HG03354 (cell line): ENCODE data around the gene DOCK3.
"Not testable (repeated sequence)": the region's sequence is repeated elsewhere in the genome, so short reads cannot be mapped to it uniquely, and the experiment has no call there.

Experiments used
- ATAC-seq: cut with Tn5 transposase; IDR thresholded peaks from one replicate; pipeline ENCODE4 v1.9.1; 2021; ENCODE audit warnings: mild to moderate bottlenecking; ENCODE audit not compliant: unreplicated experiment, poor library complexity, severe bottlenecking

The DOCK3 gene

DNA sequence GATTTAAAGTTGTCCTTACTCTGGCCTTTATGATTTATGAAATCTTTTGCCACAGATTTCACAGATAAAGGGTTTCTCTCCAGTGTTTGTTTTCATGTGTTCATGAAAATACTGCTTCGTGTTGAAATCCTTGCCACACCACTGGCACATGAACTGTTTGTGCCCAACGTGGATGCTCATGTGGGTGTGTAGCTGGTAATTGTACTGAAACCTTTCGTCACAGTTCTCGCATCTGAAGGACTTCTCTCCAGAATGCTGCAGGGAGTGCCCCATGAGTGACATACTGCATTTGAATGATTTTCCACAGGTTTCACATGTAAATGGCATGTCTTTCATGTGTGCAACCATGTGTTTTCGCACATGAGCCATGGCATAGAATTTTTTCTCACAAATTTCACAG, 111.9 kb downstream of the DOCK3 start:
- ATAC-seq = no peak

DNA sequence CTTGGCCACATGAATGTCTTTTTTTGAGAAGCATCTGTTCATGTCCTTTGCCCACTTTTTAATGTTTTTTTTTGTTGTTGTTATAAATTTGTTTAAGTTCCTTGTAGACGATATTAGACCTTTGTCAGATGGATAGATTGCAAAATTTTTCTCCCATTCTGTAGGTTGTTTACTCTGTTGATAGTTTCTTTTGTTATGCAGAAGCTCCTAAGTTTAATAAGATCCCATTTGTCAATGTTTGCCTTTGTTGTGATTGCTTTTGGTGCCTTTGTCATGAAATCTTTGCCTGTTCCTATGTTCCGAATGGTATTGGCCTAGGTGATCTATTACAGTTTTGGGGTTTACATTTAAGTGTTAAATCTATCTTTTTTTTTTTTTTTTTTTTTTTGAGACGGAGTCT, 116.2 kb downstream of the DOCK3 start:
- not testable (repeated sequence) for ATAC-seq

DNA sequence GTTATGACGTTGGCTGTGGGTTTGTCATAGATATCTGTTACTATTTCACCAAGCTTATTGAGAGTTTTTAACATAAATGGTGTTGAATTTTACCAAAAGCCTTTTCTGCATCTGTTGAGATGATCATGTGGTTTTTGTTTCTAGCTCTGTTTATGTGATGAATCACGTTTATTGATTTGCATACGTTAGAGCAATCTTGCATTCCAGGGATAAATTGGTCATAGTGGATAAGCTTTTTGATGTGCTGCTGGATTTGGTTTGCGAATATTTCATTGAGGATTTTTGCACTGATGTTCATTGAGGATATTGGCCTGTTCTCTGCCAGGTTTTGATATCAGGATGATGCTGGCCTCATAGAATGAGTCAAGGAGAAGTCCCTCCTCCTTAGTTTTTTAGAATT, 117.8 kb downstream of the DOCK3 start:
- ATAC-seq = no peak

DNA sequence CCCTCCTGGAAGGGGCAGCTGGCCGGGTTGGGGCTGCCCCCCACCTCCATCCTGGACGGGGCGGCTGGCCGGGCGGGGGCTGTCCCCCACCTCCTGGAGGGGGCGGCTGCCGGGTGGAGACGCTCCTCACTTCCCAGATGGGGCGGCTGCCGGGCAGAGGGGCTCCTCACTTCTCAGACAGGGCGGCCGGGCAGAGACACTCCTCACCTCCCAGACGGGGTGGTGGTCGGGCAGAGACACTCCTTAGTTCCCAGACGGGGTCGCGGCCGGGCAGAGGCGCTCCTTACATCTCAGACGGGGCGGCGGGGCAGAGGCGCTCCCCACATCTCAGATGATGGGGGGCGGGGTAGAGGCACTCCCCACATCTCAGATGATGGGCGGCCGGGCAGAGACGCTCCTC, 129.1 kb downstream of the DOCK3 start:
- not testable (repeated sequence) for ATAC-seq

DNA sequence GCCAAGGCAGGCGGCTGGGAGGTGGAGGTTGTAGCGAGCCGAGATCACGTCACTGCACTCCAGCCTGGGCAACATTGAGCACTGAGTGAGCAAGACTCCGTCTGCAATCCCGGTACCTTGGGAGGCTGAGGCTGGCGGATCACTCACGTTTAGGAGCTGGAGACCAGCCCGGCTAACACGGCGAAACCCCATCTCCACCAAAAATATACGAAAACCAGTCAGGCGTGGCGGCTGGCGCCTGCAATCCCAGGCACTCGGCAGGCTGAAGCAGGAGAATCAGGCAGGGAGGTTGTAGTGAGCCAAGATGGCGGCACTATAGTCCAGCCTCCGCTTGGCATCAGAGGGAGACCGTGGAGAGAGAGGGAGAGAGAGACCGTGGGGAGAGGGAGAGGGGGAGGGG, 129.6 kb downstream of the DOCK3 start:
- ATAC-seq = not testable (repeated sequence)

DNA sequence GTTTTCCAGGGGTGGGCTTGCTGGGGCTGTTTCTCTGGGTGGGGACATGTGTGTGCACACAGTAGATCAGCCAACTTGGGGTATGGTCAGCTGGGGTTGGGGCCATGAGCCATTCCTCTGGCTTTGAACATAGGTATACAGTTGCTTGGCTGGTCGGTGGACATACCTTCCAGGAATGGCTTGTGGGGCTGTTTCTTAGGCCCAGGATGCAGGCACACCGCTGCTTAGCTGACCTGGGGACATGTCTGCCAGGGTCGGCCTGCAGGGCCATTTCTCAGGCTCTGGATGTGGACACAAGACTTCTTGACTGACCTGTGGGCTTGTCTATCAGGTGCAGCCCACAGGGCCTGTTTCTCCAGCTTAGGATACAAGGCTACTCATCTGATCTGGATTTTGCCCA, 130.6 kb downstream of the DOCK3 start:
- no peak for ATAC-seq

DNA sequence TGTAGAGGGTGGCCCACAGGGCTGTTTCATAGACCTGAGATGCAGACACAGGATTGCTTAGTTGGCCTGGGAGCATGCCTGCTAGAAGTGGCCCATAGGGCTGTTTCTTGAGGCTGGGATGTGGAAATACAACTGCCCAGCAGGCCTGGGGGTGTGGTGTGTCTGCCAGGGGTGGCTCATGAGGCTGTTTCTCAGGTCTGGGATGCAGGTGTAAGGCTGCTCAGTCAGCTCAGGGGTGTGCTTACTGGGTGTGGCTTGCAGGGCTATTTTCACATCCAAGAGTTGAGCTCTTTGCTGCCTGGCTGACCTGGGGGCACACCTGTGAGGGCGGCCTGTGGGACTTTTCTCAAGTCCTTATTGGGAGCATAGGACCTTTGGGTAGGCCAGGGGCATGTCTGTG, 131.3 kb downstream of the DOCK3 start:
- ATAC-seq = no peak

DNA sequence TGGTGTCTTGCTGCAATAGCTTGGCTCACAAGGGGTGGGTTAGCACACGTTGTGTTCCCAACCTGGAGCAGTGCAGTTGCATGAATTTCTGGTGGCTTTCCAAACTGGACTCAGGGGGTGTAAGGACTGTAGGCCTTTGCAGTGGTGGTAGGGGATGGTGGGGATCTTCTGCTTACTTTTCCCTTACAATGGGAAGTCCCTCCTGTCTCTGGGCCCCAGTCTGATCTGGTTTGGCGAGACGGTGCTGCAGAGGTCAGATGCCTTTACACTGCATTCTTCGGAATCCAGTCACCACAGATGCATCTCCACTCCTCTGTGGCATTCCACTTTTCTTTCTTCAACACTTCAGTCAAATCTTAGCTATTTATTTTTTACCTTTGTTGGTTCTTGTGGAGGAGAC, 132.1 kb downstream of the DOCK3 start:
- no peak for ATAC-seq

DNA sequence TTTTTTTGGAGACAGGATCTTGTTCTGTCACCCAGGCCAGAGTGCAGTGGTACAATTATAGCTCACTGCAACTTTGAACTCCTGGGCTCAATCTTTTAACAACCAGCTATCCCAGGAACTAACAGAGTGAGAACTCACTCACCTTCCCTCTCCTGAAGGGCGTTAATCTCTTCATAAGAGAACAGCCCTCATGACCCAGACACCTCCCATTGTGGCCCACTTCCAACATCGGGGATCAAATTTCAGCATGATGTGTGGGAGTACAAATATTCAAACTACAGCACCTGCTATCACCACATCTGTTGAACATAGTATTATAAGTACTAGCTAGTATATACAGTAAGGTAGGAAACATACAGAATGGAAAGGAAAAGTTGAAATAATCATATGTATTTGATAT, 132.5 kb downstream of the DOCK3 start:
- no peak for ATAC-seq

DNA sequence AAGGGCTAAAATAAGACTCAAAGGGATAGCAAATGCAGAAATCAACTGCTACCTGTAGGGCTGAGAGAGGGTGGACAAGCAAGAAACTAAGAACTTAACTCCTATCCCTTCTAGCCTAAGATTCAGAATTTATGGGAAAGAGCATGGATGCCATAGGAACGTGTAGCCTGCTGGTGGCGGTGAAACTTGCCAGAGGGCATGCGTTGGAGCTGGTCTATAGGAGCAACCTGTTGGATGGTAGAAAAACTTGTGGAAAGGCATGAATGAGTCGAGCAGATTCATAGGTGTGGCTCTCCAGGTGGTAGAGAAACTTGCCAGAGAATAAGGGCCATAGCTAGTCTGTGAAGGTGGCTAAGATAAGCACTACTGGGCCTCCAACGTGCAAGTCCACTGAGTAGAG, 137.2 kb downstream of the DOCK3 start:
- no peak for ATAC-seq

DNA sequence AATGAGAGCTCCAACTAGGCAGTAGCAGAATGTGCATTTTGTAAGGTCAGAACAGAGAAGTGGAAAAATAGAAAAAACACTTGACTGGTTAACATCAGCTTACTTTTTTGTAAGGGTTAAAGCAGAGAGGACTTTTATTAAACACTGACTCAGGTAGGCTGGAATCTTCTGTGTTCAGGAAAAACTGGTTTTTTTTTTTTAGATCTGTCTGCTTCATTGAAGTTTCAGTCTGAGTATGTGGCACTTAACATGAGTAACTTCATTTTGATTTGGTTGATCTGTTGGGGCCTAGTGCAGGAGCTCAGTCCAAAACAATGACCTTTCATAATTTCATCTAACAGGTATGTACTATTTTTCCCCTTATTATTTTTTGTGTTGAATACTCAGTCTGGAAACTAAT, 141.1 kb downstream of the DOCK3 start:
- no peak for ATAC-seq

DNA sequence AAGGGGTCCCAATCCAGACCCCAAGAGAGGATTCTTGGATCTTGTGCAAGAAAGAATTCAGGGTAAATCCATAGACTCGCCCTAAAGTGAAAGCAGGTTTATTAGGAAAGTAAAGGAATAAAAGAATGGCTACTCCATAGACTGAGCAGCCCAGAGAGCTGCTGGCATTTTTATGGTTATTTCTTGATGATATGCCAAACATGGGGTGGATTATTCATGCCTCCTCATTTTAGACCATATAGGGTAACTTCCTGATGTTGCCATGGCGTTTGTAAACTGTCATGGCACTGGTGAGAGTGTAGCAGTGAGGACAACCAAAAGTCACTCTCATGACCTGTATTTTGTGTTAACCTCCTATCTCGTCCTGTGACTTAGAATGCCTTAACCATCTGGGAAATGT, 142.2 kb downstream of the DOCK3 start:
- ATAC-seq = no peak

DNA sequence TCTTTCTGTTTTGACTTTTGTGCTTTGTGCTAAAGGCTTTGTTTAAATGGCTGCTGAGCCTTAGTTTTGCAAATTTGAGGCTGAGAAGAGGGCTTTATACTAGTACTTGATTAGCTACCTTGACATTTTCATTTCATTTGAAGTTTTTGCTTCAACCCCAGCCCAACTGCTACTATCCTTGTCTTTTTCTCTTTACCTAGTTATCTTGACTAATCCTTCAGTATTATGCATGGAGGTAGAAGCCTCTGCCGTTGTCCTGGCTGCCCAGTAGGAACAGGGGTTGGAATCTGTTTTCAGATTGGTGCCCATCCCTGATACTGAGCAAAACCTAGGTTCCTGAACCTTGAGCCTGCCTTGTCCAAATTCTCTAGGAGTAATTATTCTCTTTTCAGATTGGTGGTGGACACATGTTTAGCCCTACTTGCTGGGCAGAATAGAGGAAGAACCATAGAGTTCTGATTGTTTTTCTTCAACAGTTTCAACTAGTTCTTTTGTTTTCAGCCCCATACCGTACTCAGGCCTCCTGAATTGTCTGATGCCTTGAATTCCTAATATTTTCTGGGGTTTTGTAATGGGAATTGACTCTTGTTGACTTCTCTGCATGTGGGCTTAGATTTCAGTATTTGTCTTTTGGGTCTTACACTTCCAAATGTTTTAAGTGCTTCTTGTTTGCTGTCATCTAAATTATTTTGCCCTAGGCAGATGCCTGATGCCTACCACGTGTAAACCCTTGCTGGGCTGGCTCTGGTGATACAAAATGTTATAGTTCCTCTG, 143.2 kb downstream of the DOCK3 start:
- no peak for ATAC-seq

DNA sequence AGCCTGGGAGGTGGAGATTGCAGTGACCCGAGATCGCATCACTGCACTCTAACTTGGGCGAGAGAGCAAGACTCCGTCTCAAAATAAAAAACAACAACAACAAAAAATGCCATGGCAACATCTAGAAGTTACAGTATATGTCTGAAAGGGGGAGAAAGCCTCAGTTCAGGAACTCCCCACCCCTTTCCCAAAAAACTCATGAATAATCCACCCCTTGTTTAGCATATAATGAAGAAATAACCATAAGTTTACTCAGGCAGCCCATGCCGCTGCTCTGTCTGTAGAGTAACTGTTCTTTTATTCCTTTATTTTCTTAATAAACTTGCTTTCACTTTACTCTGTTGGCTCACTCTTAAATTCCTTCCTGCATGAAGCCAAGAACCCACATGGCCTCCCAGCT, 145.2 kb downstream of the DOCK3 start:
- ATAC-seq = no peak

DNA sequence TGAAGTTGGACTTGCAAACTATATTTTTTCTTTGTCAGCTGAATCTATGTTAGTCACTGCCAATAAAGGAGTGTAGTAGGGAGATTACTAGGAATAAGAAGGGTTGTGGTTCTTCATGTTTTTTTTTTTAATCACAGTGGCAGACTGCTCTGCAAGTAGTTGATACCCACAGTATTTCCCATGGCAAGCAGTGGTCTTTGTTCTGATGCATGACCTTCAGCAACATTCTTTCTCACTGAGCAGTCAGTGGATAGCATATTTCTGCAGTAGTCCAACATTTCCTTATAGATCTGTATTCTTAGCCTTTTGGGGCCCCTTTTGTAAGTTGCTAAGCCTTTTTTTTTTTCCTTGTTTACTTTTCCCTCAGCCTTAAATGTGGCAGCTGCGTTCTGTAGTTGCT, 151.1 kb downstream of the DOCK3 start:
- ATAC-seq = no peak

DNA sequence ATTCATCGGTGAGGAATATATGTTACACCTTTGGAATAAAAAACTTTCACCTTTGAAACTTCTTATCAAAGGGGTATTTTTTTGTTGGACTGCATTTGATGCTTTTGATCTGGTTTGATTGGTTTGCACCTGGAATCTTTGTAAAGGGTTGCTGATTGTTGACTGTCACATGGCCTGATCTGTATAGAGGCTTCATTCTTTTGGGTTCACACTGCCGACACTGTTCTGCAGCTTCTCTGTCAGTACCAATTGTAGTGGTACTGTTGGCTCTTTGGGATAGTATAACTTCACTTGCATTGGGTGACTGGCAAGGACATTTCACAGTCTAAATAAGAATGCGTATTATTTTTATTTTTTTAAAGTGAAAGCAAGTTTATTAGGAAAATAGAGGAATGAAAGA, 155.7 kb downstream of the DOCK3 start:
- ATAC-seq = no peak

DNA sequence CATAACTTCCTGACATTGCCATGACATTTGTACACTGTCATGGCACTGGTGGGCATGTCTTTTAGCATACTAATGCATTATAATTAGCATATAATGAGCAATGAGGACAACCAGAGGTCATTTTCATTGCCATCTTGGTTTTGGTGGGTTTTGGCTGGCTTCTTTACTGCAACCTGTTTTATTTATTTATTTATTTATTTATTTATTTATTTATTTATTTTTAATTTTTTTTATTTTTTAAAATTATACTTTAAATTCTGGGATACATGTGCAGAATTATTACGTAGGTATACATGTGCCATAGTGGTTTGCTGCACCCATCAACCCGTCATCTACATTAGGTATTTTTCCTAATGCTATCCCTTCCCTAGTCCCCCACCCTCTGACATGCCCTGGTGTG, 156.3 kb downstream of the DOCK3 start:
- not testable (repeated sequence) for ATAC-seq

DNA sequence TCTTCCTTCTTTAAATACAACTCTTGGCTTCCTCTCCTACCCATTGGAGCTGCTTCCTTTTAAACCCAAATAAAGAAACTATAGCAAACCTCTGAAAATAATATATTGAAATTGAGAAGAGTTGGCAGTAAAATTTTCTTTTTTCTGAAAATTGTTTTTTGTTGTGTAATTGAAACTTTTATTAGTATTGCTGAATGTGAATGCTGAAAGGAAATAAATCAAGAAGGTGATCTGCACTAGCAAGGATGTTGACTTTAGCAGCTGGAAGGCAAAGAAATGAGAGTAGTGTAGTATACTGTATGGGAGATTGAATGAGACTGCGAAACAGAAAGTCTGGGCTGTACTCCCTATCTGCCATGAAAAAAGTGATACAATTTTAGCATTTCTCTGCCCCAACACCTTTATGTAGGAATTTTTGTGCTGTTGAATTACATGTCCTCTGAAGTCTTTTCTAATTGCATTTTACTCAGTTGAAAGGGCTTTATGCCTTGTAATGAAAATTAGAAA, 166.3 kb downstream of the DOCK3 start:
- ATAC-seq = no peak

DNA sequence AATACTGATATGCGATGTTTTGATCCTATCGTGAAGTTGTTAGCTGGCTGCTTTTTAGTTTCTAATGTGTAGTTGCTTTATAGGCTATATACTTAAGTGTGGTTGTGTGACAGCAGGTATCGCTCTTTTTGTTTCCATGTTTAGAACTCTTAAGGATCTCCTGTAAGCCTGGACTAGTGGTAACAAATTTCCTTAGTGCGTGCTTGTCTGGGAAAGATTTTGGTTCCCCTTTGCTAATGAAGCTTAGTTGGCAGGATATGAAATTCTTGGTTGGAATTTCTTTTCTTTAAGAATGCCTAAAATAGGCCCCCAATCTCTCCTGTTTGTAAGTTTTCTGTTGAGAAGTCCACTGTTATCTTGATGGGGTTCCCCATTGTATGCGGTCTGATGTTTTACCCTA, 173.6 kb downstream of the DOCK3 start:
- no peak for ATAC-seq

DNA sequence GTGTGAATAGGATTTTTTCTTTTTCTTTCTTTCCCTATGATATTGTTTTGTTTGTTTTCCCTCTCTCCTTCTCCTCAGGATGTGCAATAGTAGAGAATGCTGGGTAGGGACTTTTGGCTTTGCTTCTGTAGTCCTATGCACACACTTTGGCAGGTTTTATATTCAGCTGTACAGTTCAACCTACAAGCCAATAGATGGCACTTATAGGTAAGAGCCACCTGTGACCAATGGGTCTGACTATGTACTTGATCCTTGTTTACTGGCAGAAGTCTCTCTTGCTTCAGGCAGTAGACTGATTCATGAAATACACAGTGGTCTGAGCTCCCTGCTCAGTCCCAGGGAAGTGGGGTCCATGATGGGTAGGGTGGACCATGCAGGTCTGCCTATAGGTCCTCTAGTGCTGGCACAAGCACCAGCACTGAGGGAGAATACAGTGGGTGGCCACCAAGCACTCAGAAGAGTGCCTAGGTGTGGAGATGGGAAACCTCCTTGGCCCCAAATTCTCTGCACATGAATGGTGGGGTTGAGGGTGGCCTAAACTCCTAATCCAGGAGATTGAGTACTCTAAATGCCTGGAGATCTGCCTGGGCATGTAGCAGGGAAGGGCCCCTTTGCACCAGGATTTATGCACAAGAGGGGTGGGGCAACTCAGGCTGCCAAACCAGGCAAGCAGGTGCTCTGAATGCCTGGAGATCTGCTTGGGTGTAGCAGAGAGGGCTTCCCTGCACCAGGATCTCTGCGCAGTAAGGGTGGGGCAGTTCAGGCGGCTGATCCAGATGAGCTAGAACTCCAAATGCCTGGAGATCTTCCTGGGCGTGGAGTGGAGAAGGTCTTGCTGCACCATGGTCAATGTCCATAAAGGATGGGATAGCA, 176.1 kb downstream of the DOCK3 start:
- no peak for ATAC-seq

DNA sequence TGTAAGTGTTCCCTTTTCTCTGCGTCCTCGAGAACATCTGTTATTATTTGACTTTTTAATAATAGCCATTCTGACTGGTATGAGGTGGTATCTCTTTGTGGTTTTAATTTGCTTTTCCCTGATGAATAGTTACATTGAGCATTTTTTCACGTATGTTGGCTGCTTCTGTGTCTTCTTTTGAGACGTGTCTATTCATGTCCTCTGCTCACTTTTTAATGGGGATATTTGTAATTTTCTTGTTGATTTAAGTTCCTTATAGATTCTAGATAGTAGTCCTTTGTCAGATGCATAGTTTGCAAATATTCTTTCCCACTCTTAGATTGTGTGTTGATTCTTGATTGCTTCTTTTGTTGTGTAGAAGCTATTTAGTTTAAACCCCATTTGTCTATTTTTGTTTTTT, 179.2 kb downstream of the DOCK3 start:
- no peak for ATAC-seq
